Spleen (tissue), 11 donors: Measurements from ENCODE around the gene CTDSPL. TPM values are rescaled to one million over a fixed set of nuclear protein-coding genes. Genes with fewer than 3 reads are reported as not detected.

ENCODE experiments used
- DNase-seq: peaks from one replicate; pipeline ENCODE4 v3.0.0-alpha.2; 2020
- H3K27ac ChIP-seq, 8 donors: fragments of 200-600 bp; sonication (generic) in 7 of 8; 1 replicate in 4 of 8; 2 replicates in 4 of 8; pipeline versions ENCODE4 v1.5.0 to v1.8.0; 2016 to 2021; ENCODE audit warnings: inconsistent platforms in 4 of 8, mild to moderate bottlenecking in 4 of 8, moderate library complexity in 1 of 8
- H3K27me3 ChIP-seq, 7 donors: fragments of 200-600 bp; sonication (generic) in 6 of 7; replicated peaks in 1 of 7; 1 replicate in 4 of 7; 2 replicates in 3 of 7; pipeline versions ENCODE4 v1.5.0 to v1.8.0; 2016 to 2021; ENCODE audit warnings: inconsistent platforms in 3 of 7, mild to moderate bottlenecking in 1 of 7
- H3K36me3 ChIP-seq, 6 donors: fragments of 200-600 bp; sonication (generic) in 5 of 6; 1 replicate in 4 of 6; 2 replicates in 2 of 6; pipeline versions ENCODE4 v1.5.0 to v1.8.0; 2016 to 2021; ENCODE audit warnings: inconsistent platforms in 2 of 6
- H3K4me1 ChIP-seq, 6 donors: fragments of 200-600 bp; sonication (generic) in 5 of 6; 1 replicate in 3 of 6; 2 replicates in 3 of 6; pipeline versions ENCODE4 v1.5.0 to v1.8.0; 2016 to 2021; ENCODE audit warnings: inconsistent platforms in 3 of 6
- H3K4me3 ChIP-seq, 8 donors: fragments of 200-600 bp; sonication (generic) in 7 of 8; 1 replicate in 4 of 8; 2 replicates in 4 of 8; pipeline versions ENCODE4 v1.5.0 to v1.8.0; 2016 to 2021; ENCODE audit warnings: inconsistent platforms in 4 of 8, mild to moderate bottlenecking in 4 of 8, moderate library complexity in 2 of 8
- H3K9me3 ChIP-seq, 8 donors: fragments of 200-600 bp; sonication (generic) in 7 of 8; 1 replicate in 4 of 8; 2 replicates in 4 of 8; pipeline versions ENCODE4 v1.5.0 to v1.8.0; 2016 to 2021; ENCODE audit warnings: inconsistent platforms in 4 of 8
- POLR2A ChIP-seq, 3 donors: fragments of 450-650 bp; IDR thresholded peaks; one replicate each; pipeline ENCODE4 v1.5.1; 2017; ENCODE audit warnings: antibody characterized with exemption in 3 of 3, mild to moderate bottlenecking in 1 of 3
- POLR2AphosphoS5 ChIP-seq, 3 donors: sonication (generic); formaldehyde crosslinking; IDR thresholded peaks; one replicate each; pipeline ENCODE4 v1.5.1; 2017; ENCODE audit warnings: antibody characterized with exemption in 3 of 3
- WGBS, 5 donors: extraction: QIAGEN DNeasy Blood & Tissue Kit in 3 of 5; methylation state at CpG; one replicate each; pipeline versions ENCODE4 v1.1.5 to v1.1.7; 2013 to 2018; 5-methylcytosine and 5-hydroxymethylcytosine counted together
- intact Hi-C: fragments of 100-400 bp; cut with DNase I; formaldehyde crosslinking; loops from one replicate; pipeline ENCODE4 v1.15.0; 2023; ENCODE audit warnings: low total_unique reads
- polyA plus RNA-seq, 3 donors: library from polyadenylated mRNA; stranded (reverse); fragments of 200-250 nt; gene quantifications; one replicate each; pipeline ENCODE4 v1.2.1, GENCODE V29; 2013
- total RNA-seq, 7 donors: library from RNA; depleted of rRNA in 3 of 7; stranded (reverse); fragments of >200 nt in 3 of 7; fragmentation: NEBNext Ultra II Directional in 4 of 7; extraction: Animal tissue kit (Norgen Biotek cat#: 25700) in 4 of 7; gene quantifications; one replicate each; pipeline versions ENCODE4 v1.1.0 to v1.2.1, GENCODE V29; 2016 to 2021
- TF ChIP-seq, protein P1 (sequence below), 11 experiments: fragments of 200-600 bp in 7 of 11; fragments of 450-650 bp in 4 of 11; sonication (generic) in 4 of 11; IDR thresholded peaks in 8 of 11; conservative IDR thresholded peaks in 3 of 11; 1 replicate in 7 of 11; 2 replicates in 4 of 11; pipeline versions ENCODE4 v1.4.0 to v1.8.0; 2016 to 2021; ENCODE audit warnings: antibody characterized with exemption in 11 of 11, inconsistent platforms in 4 of 11, mild to moderate bottlenecking in 1 of 11
- donor health status: healthy with polysubstance abuse.
- donor health status: DM: no; HTN: no; CAD: no; lungs with moderate emphysema.
- donor health status: DM: no; HTN: no; CAD: no.
- donor health status: Bipolar disorder and iron deficiency.
- donor health status: healthy.
- donor health status: DM: no; HTN: no; CAD: no.
- donor health status: DM: yes; HTN: yes; CAD: no.

Gene CTDSPL
- total and polyA plus RNA-seq, 10 donors: 3.9 to 46.0 (median 26.2) TPM

DNA sequence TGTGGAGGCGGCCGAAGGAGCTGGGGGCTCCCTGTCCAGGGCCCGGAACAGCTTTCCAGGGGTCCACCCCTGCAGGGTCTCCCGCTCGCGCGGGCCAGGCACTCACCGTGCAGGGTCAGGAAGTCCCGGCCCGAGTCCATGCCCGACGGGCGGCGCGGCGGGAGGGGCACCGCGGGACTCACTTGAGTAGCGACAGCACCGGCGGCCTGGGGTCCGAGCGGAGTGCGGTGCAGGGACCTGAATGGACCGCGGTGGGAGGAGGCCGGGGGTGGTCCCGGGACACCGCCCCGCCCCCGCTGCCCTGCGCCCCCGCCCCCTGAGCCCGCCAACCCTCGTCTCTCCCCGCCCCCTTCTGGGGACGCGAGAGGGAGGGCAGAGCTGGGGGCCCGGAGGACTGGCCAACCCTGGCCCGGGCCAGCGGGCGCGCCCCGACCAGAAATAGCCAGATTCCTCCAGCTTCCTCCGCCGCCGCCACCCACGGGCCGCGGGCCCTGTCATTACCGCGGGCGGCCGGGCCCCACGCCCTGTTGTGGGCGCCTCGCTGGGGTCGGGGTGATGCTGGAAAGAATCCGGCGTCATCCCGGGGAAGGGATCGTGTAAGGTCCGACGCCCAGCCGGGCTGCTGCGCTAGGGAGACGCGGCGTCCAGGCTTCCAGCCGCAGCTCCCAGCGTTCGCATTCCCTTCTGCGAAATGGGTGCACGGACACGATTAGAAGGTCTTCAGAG, 167.9 kb downstream of the CTDSPL start, which contains the start of gene PLCD1:
Gene PLCD1 (minus strand): TSS at position 243 of the 726 bp plus-strand sequence. CDS start 103 bp downstream, at position 140.
- WGBS, 5 donors: 2 to 12% (median 3%) methylated on average over 9 to 75 of the region's 75 CpGs
- peaks cover 0 to 49% (median 20%) of the 10 kb centered on the region in 7 donors for H3K27me3 ChIP-seq
- no peaks in the 10 kb centered on the region for H3K36me3 ChIP-seq
- H3K9me3 ChIP-seq: no peaks in the 10 kb centered on the region
- peak; percentile 91 for DNase-seq
- TF ChIP-seq, protein P1, sequence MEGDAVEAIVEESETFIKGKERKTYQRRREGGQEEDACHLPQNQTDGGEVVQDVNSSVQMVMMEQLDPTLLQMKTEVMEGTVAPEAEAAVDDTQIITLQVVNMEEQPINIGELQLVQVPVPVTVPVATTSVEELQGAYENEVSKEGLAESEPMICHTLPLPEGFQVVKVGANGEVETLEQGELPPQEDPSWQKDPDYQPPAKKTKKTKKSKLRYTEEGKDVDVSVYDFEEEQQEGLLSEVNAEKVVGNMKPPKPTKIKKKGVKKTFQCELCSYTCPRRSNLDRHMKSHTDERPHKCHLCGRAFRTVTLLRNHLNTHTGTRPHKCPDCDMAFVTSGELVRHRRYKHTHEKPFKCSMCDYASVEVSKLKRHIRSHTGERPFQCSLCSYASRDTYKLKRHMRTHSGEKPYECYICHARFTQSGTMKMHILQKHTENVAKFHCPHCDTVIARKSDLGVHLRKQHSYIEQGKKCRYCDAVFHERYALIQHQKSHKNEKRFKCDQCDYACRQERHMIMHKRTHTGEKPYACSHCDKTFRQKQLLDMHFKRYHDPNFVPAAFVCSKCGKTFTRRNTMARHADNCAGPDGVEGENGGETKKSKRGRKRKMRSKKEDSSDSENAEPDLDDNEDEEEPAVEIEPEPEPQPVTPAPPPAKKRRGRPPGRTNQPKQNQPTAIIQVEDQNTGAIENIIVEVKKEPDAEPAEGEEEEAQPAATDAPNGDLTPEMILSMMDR (IDR thresholded peaks at IDR 0.05 in 8 of 11, conservative IDR thresholded peaks at IDR 0.05 in 3 of 11): peak in 2 of 11 experiments; percentile 11 to 17
- TF ChIP-seq POLR2A (IDR thresholded peaks at IDR 0.05) (no peak), POLR2AphosphoS5 (IDR thresholded peaks at IDR 0.05) (peak; percentile 54 to 83 (median 82))
- H3K4me3 ChIP-seq: peak within 1 kb of the TSS; percentile 42 to 81 (median 60)
- peak within 1 kb of the TSS; percentile 54 to 82 (median 78) for H3K27ac ChIP-seq
- intact Hi-C loops: no loop called here
- H3K4me1 ChIP-seq: peaks cover 5 to 52% (median 41%) of the 10 kb centered on the region in 6 donors

DNA sequence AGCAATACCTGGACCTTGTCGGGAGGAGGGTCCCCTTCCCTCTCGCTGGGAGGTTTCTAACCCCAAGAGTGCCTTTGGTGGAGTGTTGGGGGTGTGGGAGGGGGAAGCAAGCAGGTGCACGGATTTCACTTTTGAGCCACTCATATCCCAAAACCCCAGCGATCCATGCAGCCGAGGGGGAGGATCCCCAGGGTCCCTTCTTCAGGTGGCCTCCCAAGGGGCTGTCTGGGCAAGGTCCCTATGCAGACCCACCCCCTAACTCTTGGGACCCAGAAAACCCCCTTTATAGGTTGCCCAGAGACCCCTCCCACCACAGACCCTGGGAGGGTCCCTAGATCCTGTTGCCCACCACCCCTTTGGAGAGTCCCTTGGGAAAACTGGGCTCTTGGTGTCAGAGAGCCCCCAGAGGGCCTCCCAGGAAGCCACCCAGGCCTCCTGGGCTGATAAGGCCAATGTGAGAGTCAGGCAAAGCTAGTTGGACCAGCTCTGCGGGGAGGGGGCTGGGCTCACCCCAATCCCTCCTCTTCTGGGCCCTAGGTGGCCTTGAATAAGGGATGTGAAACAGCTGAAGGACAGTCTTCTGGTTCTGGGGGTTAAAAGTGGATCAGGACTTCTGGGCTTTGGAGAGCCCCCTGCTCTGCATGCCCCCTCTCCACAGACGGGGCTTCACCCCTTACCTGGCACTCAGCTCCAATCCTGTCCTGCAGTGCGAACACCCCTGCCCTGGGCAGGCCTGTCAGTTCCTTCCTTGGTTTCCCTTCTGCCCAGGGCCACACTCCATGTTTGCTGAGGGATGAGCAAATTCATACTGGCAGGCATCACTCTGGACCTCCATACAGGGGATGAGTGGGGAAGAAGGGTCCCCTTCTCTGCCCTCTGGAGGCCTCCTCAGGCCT, 168.7 kb downstream of the CTDSPL start:
- WGBS, 5 donors: 33 to 54% (median 45%) methylated on average over 5 to 8 of the region's 8 CpGs
- intact Hi-C loops: no loop called here
- Histone ChIP-seq H3K27me3 (peaks cover 0 to 49% (median 20%) of the 10 kb centered on the region in 7 donors), H3K4me3 (peak overlapping the region; percentile 42 to 81 (median 60)), H3K27ac (peak overlapping the region; percentile 54 to 82 (median 78)), H3K4me1 (peaks cover 5 to 48% (median 37%) of the 10 kb centered on the region in 6 donors), H3K9me3 (no peaks in the 10 kb centered on the region), H3K36me3 (no peaks in the 10 kb centered on the region)
- DNase-seq: no peak
- no peak for TF ChIP-seq POLR2A (IDR thresholded peaks at IDR 0.05)

DNA sequence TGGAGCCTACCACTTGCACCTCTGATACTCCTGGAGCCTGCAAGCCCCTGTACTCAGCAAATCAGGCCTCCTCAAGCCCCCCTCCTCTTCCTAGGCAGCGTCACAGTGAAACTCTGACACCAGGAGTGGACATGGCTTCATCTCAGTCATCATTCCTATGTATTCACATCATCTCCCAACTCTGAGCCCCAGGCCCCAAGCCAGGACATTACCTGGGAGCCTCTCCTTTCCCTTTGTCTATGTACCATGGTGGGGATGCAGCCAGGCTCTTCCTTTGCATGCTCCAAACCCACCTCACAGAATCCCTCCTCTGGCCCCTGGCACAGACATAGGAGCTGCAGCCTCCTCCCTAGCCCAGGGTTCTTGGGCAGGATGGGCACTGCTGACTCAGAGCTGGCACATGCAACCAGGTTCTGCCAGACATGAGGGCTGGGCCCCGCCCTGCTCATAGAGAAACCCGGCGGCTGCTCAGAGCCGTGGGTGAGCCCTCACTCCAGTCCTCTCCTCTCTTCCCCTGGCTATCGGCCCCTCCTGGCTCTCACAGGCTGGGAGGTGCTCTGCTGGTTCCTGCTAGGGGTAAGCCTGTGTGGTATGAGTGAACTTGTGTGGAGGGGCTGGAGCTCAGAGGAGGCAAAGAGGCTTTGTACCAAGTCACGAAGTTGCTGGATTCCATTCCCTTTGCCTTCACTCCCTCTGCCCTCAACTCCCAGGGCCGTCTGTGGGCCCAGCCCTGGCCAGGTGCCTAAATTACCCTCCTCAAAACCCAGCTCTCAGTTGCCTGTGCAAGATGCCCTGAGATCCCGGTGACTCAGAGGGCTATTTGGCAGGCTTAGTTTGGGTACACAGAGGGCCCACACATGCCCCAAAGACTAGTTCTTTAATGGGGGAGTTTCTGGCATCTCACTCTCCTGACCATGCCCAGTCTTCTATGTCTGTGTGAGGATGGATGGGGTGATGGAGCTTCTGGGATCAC, 169.6 kb downstream of the CTDSPL start:
- Histone ChIP-seq H3K36me3 (no peaks in the 10 kb centered on the region), H3K27ac (peak overlapping the region in 5 of 8 donors; percentile 69 to 82 (median 78)), H3K9me3 (no peaks in the 10 kb centered on the region), H3K4me3 (no peak overlapping the region), H3K27me3 (peaks cover 0 to 49% (median 20%) of the 10 kb centered on the region in 7 donors), H3K4me1 (peaks cover 5 to 39% (median 29%) of the 10 kb centered on the region in 6 donors)
- peak; percentile 28 to 54 (median 45) for TF ChIP-seq POLR2AphosphoS5 (IDR thresholded peaks at IDR 0.05)
- TF ChIP-seq, protein P1 (IDR thresholded peaks at IDR 0.05 in 8 of 11, conservative IDR thresholded peaks at IDR 0.05 in 3 of 11): no peak
- TF ChIP-seq POLR2A (IDR thresholded peaks at IDR 0.05): no peak
- WGBS, 5 donors: 42 to 63% (median 51%) methylated on average over 8 to 9 of the region's 9 CpGs
- no peak for DNase-seq
- intact Hi-C loops: no loop called here
